Ascending aorta (tissue), 2 donors: Measurements from ENCODE around the gene SSR1. TPM values are rescaled to one million over a fixed set of nuclear protein-coding genes. Genes with fewer than 3 reads are reported as not detected.

ENCODE experiments used
- DNase-seq, 2 donors: peaks; one replicate each; pipeline ENCODE4 v3.0.0-alpha.2; 2019; ENCODE audit warnings: low spot score in 2 of 2
- H3K27ac ChIP-seq, 2 donors: fragments of 200-600 bp; sonication (generic); one replicate each; pipeline ENCODE4 v1.5.1; 2016 to 2017; ENCODE audit warnings: mild to moderate bottlenecking in 1 of 2
- H3K27me3 ChIP-seq: fragments of 200-600 bp; sonication (generic); one replicate; pipeline ENCODE4 v1.5.1; 2017
- H3K36me3 ChIP-seq, 2 donors: fragments of 200-600 bp; sonication (generic); one replicate each; pipeline ENCODE4 v1.5.1; 2016
- H3K4me1 ChIP-seq, 2 donors: fragments of 200-600 bp; sonication (generic); one replicate each; pipeline ENCODE4 v1.5.1; 2016 to 2017; ENCODE audit warnings: mild to moderate bottlenecking in 1 of 2
- H3K4me3 ChIP-seq, 2 donors: fragments of 200-600 bp; sonication (generic); one replicate each; pipeline ENCODE4 v1.5.1; 2016 to 2017; ENCODE audit warnings: mild to moderate bottlenecking in 1 of 2
- H3K9me3 ChIP-seq, 2 donors: fragments of 200-600 bp; sonication (generic); one replicate each; pipeline ENCODE4 v1.5.1; 2016
- intact Hi-C: fragments of 100-400 bp; cut with DNase I; formaldehyde crosslinking; loops from one replicate; pipeline ENCODE4 v1.15.1; 2023
- total RNA-seq: library from RNA; depleted of rRNA; stranded (reverse); fragments of >200 nt; gene quantifications from one replicate; pipeline ENCODE4 v1.1.0, GENCODE V29; 2016
- TF ChIP-seq, protein P1 (sequence below), 3 experiments: fragments of 200-600 bp in 2 of 3; fragments of 450-650 bp in 1 of 3; sonication (generic) in 2 of 3; IDR thresholded peaks; one replicate each; pipeline ENCODE4 v1.5.1; 2016 to 2019; ENCODE audit warnings: antibody characterized with exemption in 3 of 3, mild to moderate bottlenecking in 1 of 3, moderate library complexity in 1 of 3

Gene SSR1
- total RNA-seq, 1 donor from 2014 or later, result 46.4 TPM

DNA sequence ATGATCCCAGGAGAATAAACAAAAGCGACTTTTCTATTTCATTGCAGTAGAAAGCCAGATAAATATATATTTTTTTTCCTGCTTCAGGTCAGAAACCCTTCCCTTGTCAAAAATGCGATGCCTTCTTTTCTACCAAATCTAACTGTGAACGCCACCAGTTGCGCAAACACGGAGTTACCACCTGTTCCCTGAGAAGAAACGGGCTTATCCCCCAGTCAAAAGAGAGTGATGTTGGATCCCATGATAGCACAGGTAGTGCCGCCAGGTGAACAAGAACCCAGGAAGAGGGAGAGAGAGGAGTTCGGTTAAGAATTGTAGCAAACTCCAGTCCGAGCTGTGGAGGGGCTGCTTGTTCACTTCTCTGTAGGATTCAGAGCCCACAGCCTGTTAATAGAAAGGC is 72.6 kb downstream of the SSR1 start:
- DNase-seq, result no peak
- Histone ChIP-seq H3K4me3 (no peak overlapping the region), H3K36me3 (peaks cover 5 to 28% of the 10 kb centered on the region in 2 donors), H3K4me1 (no peaks in the 10 kb centered on the region), H3K27me3 (no peaks in the 10 kb centered on the region), H3K9me3 (no peaks in the 10 kb centered on the region), H3K27ac (no peak overlapping the region)
- intact Hi-C loops, result loop anchor here (5.0 kb wide), 2 partner anchors 133 to 153 kb away; partner anchors contain the start of gene RREB1
- TF ChIP-seq, protein P1, sequence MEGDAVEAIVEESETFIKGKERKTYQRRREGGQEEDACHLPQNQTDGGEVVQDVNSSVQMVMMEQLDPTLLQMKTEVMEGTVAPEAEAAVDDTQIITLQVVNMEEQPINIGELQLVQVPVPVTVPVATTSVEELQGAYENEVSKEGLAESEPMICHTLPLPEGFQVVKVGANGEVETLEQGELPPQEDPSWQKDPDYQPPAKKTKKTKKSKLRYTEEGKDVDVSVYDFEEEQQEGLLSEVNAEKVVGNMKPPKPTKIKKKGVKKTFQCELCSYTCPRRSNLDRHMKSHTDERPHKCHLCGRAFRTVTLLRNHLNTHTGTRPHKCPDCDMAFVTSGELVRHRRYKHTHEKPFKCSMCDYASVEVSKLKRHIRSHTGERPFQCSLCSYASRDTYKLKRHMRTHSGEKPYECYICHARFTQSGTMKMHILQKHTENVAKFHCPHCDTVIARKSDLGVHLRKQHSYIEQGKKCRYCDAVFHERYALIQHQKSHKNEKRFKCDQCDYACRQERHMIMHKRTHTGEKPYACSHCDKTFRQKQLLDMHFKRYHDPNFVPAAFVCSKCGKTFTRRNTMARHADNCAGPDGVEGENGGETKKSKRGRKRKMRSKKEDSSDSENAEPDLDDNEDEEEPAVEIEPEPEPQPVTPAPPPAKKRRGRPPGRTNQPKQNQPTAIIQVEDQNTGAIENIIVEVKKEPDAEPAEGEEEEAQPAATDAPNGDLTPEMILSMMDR (IDR thresholded peaks at IDR 0.05), result no peak

- intact Hi-C loops, result no loop called here
- Histone ChIP-seq H3K36me3 (peaks cover 5 to 30% of the 10 kb centered on the region in 2 donors), H3K27me3 (no peaks in the 10 kb centered on the region), H3K4me1 (no peaks in the 10 kb centered on the region), H3K27ac (no peak overlapping the region), H3K9me3 (no peaks in the 10 kb centered on the region), H3K4me3 (no peak overlapping the region)
- TF ChIP-seq, protein P1 (IDR thresholded peaks at IDR 0.05), result no peak
- no peak for DNase-seq
Measured at GRCh38 chr6:7239590-7239948, 73.4 kb downstream of the SSR1 start.

- Histone ChIP-seq H3K4me1 (no peaks in the 10 kb centered on the region), H3K36me3 (peaks cover 5 to 31% of the 10 kb centered on the region in 2 donors), H3K27ac (no peak overlapping the region), H3K4me3 (no peak overlapping the region), H3K9me3 (no peaks in the 10 kb centered on the region), H3K27me3 (no peaks in the 10 kb centered on the region)
- TF ChIP-seq, protein P1 (IDR thresholded peaks at IDR 0.05), result peak; percentile 48 to 63 (median 49)
- DNase-seq, result peak; percentile 48 to 86
- intact Hi-C loops, result no loop called here
Measured at GRCh38 chr6:7238900-7239589, 74.0 kb downstream of the SSR1 start.

DNA sequence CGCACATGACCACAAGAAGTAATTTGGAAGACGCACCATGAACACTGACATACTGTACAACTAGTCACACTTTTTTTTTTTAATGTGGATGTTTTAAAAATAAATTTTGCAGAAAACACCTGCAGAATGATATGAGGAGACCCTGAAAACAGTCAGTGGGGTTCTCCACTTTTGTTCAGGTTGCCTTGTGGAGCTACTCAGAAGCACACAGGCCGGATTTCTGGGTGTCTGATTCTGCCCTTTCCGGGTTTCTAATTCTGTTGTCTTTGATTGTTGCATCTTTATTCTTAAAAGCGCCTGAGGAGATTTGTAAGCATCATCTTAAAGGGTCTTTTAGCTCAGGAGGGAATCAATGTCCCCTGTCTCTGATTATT is 74.5 kb downstream of the SSR1 start:
- intact Hi-C loops, result no loop called here
- H3K36me3 ChIP-seq, result peaks cover 6 to 35% of the 10 kb centered on the region in 2 donors

GRCh38 chr6:7237653-7238188 is 75.3 kb downstream of the SSR1 start:
- no peaks in the 10 kb centered on the region for H3K9me3 ChIP-seq
- TF ChIP-seq, protein P1 (IDR thresholded peaks at IDR 0.05), result no peak
- no peak overlapping the region for H3K27ac ChIP-seq
- no peaks in the 10 kb centered on the region for H3K4me1 ChIP-seq
- H3K27me3 ChIP-seq, result no peaks in the 10 kb centered on the region
- intact Hi-C loops, result no loop called here
- H3K36me3 ChIP-seq, result peaks cover 10 to 35% of the 10 kb centered on the region in 2 donors
- H3K4me3 ChIP-seq, result no peak overlapping the region
- no peak for DNase-seq

More for the DNA sequence above, 74.5 kb downstream of the SSR1 start:
- no peaks in the 10 kb centered on the region for H3K27me3 ChIP-seq
- DNase-seq, result no peak
- no peaks in the 10 kb centered on the region for H3K4me1 ChIP-seq
- no peak overlapping the region for H3K27ac ChIP-seq
- no peaks in the 10 kb centered on the region for H3K9me3 ChIP-seq
- TF ChIP-seq, protein P1 (IDR thresholded peaks at IDR 0.05), result no peak
- H3K4me3 ChIP-seq, result no peak overlapping the region
